Activated CD4-positive, alpha-beta T cell treated with anti-CD3 and anti-CD28 coated beads, Interleukin-2, Interleukin-4, amounts not matched to agents 100 ng/mL and 50 ng/mL, durations not matched to agents 16 hours and 8 hours (primary cell): ENCODE measurements around the gene PINLYP.
"Not testable (repeated sequence)": the region's sequence is repeated elsewhere in the genome, so short reads cannot be mapped to it uniquely, and the experiment has no call there.

ENCODE experiments used
- DNase-seq: peaks from one replicate; pipeline ENCODE4 v3.0.0-alpha.2; 2020; ENCODE audit warnings: low spot score

PINLYP gene

GRCh38 chr19:43582495-43582894 is 6.9 kb downstream of the PINLYP start:
- DNase-seq = no peak

- DNase-seq = no peak
Observed at GRCh38 chr19:43584484-43584883, 8.9 kb downstream of the PINLYP start.

- DNase-seq = no peak
Observed at GRCh38 chr19:43586346-43586745, 10.7 kb downstream of the PINLYP start.

GRCh38 chr19:43587029-43587428 is 11.4 kb downstream of the PINLYP start:
- DNase-seq = not testable (repeated sequence)

DNA sequence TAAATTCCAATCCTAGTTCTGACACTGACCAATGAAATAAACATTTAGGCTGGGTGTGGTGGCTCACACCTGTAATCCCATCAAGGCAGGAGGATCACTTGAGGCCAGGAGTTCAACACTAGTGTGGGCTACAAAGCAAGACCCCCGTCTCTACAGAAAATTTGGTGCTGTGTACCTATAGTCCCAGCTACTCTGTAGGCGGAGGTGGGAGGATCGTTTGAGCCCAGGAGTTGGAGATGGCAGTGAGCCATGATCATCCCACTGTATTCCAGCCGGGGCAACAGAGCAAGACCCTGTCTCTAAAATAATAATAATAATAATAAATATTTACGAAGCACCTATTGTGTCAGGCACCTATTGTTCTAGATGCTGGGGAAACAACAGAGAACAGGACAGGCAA is 13.7 kb downstream of the PINLYP start:
- DNase-seq = no peak

DNA sequence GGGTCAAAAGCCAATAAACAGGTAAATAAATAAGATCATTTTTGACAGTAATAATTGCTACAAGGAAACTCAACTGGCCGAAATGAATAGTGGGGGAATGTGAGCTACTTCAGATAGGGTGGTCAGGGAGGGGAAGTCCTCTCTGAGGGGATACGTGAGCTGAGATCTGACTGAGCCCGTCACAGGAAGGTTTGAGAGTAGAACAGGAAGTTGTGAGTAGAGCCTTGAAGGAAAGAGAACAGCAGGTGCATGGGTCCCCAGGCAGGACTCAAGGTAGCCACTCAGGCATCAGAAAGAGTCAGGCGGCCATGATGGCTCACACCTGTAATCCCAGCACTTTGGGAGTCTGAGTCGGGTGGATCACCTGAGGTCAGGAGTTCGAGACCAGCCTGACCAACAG is 14.1 kb downstream of the PINLYP start:
- no peak for DNase-seq

DNA sequence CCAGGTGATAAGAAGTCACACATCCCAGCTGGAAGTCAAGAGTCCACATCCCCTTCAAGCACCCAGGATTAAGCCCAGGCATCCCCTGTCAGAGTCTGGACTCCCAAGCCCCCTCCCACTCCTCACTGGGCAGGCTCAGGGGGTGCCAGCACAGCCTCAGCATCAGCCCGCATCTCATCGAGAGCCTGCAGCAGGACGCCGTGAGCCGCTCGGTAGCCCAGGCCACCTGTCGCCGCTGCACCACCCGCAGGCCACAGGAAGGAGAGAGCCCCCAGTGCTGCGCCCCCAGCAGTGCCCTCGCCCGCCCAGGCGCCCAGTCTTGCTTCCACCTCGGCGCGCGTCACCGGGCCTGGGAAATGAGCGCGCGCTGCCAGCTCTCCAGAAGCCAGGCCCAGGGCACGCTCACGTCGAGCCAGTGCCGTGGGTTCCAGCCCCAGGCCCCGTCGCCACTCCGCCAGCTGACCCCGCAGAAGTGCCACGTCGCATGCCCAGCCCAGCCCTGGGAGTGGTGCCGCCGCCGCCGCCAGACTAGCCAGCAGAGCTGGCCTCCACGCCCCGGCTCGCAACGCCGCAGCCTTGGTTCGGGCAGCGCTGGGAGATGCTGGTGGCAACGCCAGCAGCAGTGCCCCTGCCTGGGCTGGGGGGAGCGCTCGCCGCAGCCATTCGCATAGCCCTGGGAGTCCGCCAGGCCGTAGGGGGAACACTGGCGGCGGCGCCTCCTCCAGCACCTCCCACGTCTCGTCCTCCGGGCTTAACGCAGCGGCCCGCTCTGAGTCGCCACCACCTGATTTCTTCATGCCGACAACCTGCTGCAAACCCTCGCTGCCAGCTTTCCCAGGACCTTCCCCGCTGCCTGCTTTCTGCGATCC is 16.5 kb downstream of the PINLYP start:
- DNase-seq = no peak

- DNase-seq = no peak
Observed at GRCh38 chr19:43592800-43593350, 17.3 kb downstream of the PINLYP start.

GRCh38 chr19:43594081-43594697 is 18.6 kb downstream of the PINLYP start:
- no peak for DNase-seq

GRCh38 chr19:43594710-43595604 is 19.4 kb downstream of the PINLYP start:
- peak; percentile 66 for DNase-seq

- DNase-seq = peak; percentile 12
Observed at GRCh38 chr19:43595605-43595998, 20.0 kb downstream of the PINLYP start.

DNA sequence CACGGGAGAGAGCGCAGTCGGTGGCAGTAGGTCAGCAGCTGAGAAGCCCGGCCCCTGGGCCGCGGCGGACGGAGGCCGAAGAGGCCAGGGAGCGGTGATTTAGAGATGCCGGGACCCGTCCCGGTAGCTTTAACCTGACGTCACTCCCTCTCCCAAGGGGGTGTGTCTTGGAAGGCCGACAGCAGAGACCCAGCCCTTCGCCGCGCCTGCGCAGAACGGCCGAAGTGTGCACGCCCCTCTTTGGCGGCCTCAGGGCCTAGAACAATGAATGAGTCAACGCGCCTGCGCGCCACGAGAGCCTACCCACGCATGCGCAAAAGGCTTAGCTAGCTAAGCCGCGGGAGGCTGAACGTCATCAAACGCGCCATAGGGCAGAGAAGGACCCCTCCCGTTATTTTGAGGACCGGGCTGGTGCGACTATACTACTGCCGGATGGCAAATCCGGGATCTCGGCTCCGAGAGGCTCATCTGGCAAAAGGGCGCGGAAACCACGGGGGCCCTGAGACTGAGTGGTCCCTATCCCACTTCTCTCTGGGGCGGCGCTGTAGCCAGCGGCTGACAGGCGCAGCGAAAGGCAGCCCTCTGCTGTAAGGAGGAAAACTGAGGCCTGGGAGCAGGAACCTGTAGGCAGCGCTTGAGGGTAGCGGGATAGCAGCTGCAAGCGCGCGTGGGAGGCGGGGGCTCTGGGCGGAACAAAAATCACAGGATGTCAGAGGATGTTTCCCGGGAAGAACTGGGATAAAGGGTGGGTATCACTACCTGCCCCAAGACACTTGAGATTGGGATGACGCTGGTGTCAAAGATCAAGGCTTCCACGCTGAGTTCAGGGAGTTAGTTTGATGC is 20.6 kb downstream of the PINLYP start, which contains the start of the genes IRGQ and ZNF576:
Gene IRGQ (minus strand): TSS at position 136 of the 843 bp plus-strand sequence. CDS start 796 bp downstream, outside the sequence.
Gene ZNF576 (plus strand): TSS at position 597 of the 843 bp plus-strand sequence. CDS start 514 bp downstream, outside the sequence.
- peak; percentile 100 for DNase-seq

- no peak for DNase-seq
Observed at GRCh38 chr19:43596842-43597461, 21.4 kb downstream of the PINLYP start.

DNA sequence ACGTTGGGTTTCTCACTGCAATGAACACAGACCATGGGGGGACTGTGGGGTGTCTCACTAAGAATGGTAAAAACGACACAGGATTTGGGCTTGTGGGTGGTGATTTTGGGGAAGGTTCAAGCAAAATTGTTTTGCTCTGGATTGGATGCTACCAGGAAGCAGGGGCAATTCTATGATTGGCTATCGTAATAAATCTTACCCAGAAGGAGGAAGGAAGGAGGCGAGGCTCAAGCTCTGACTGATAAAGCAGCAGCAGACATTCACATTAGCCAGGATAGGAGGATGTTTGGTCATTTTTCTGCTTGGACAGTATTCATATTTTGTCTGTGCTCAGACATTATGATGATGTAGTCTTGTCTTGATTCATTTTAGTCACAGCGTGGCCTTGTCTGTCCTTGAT is 22.3 kb downstream of the PINLYP start:
- no peak for DNase-seq

- no peak for DNase-seq
Observed at GRCh38 chr19:43598445-43599240, 23.0 kb downstream of the PINLYP start.

DNA sequence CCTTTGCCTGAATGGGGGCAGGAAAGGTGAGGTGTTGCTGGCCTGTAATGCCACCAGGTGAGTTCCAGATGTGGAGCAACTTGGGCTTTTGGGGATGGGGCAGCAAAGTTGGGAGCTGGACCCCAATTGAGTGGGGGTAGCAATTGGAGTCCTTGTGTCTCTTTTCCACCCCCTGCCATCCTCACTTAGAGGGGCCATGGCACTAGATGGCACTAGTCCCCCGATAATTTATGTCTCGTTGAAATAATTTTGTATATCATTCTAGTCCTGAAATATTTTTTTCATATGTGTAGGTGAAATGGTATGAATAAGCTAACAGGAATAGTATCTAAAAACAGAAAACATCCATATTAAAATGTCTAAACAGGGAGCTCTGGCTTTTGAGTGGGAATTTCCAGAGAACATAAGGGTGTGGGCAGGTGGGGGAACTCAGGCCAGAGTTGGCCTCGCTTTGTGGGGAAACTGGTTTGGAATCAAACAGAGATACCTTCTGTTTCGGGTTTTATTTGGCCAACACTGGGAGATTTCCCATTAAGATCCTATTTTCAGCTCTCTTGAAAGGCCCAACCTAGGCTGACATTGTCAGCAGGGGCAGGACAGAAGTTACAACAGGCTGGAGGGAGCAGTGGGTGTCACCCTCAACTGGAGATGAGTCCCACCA is 24.2 kb downstream of the PINLYP start:
- DNase-seq = no peak

DNA sequence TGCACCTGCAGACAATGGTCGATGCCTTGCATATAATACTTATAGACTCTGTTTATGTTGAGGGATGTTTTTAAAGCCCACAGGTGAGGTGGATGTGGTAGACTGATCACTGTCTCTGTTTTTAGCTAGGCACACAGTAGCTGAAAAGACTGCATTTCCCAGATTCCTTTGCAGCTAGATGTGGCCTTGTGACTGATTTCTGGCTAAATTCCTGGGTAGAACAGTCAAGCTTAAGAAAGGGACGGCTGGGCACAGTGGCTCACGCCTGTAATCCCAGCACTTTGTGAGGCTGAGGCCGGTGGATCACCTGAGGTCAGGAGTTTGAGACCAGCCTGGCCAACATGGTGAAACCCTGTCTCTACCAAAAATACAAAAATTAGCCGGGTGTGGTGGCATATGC is 24.7 kb downstream of the PINLYP start:
- DNase-seq = not testable (repeated sequence)

- DNase-seq = no peak
Observed at GRCh38 chr19:43605875-43606568, 30.4 kb downstream of the PINLYP start.
